Caco-2 (cell line): ENCODE measurements around the gene STARD4. TPM values are rescaled to one million over a fixed set of nuclear protein-coding genes. Genes with fewer than 3 reads are reported as not detected.

ENCODE experiments used
- BruUV-seq: library from RNA; stranded (reverse); fragments of 400-500 nt; replicated peaks from 2 replicates; lab custom pipeline; 2021; lab: Mats Ljungman, UMichigan
- CTCF ChIA-PET: fragments of 300-600 bp; sonication (Branson Sonifier 250); formaldehyde crosslinking; loops from one replicate; lab custom pipeline; 2022; ENCODE audit warnings: antibody characterized with exemption; lab: Charles Lee
- POLR2A ChIA-PET: fragments of 300-600 bp; sonication (Branson Sonifier 250); formaldehyde crosslinking; loops from one replicate; lab custom pipeline; 2022; ENCODE audit warnings: antibody characterized with exemption; lab: Charles Lee
- DNase-seq, 2 experiments: peaks; one replicate each; pipeline versions ENCODE4 v3.0.0 to v3.0.0-alpha.2; 2020 to 2022
- H3K27me3 ChIP-seq: replicated peaks from 2 replicates; pipeline ENCODE4 v1.6.0; 2011; ENCODE audit warnings: low read length; ENCODE audit not compliant: control insufficient read depth, insufficient read depth
- H3K36me3 ChIP-seq: 2 replicates; pipeline ENCODE4 v1.5.1; 2011; ENCODE audit warnings: low read length; ENCODE audit not compliant: control insufficient read depth, insufficient read depth
- H3K4me1 ChIP-seq: fragments of 250-450 bp; sonication (Bioruptor Pico); 2 replicates; pipeline ENCODE4 v1.5.1; 2020; ENCODE audit warnings: mild to moderate bottlenecking
- H3K4me3 ChIP-seq: 2 replicates; pipeline ENCODE4 v1.5.1; 2011; ENCODE audit warnings: low read depth, mild to moderate bottlenecking, control low read depth, low read length
- H3K9me3 ChIP-seq: fragments of 250-450 bp; sonication (Bioruptor Pico); 2 replicates; pipeline ENCODE4 v1.5.1; 2020; ENCODE audit warnings: mild to moderate bottlenecking, moderate library complexity
- H3K27ac Mint-ChIP-seq: one replicate; pipeline ENCODE4 v1.8.0; 2022; ENCODE audit warnings: mixed read lengths; ENCODE audit not compliant: unreplicated experiment
- H3K27me3 Mint-ChIP-seq: one replicate; pipeline ENCODE4 v1.8.0; 2022; ENCODE audit warnings: mixed read lengths; ENCODE audit not compliant: insufficient read depth, unreplicated experiment
- H3K36me3 Mint-ChIP-seq: one replicate; pipeline ENCODE4 v1.8.0; 2022; ENCODE audit warnings: mild to moderate bottlenecking, mixed read lengths; ENCODE audit not compliant: insufficient read depth, unreplicated experiment
- H3K4me1 Mint-ChIP-seq: one replicate; pipeline ENCODE4 v1.8.0; 2022; ENCODE audit warnings: low read depth, mixed read lengths; ENCODE audit not compliant: unreplicated experiment
- H3K4me3 Mint-ChIP-seq: one replicate; pipeline ENCODE4 v1.8.0; 2022; ENCODE audit warnings: mild to moderate bottlenecking, moderate library complexity, mixed read lengths; ENCODE audit not compliant: unreplicated experiment
- H3K9me3 Mint-ChIP-seq: one replicate; pipeline ENCODE4 v1.8.0; 2022; ENCODE audit warnings: mixed read lengths; ENCODE audit not compliant: unreplicated experiment
- intact Hi-C: fragments of 100-400 bp; cut with micrococcal nuclease; formaldehyde crosslinking; loops from one replicate; pipeline ENCODE4 v1.10.0; 2022; ENCODE audit not compliant: unreplicated experiment
- total RNA-seq: library from RNA; stranded (reverse); gene quantifications from 2 replicates; pipeline ENCODE4 v1.2.3, GENCODE V29; 2022
- TF ChIP-seq, protein P1 (sequence below), 2 experiments: fragments of 200-600 bp in 1 of 2; IDR thresholded peaks; 1 replicate in 1 of 2; 2 replicates in 1 of 2; pipeline versions ENCODE4 v1.5.1 to v1.8.0; 2011 to 2022; ENCODE audit warnings: antibody characterized with exemption in 1 of 2, control low read depth in 1 of 2, inconsistent platforms in 1 of 2, low read depth in 1 of 2, low read length in 1 of 2, mild to moderate bottlenecking in 1 of 2, moderate library complexity in 1 of 2; ENCODE audit not compliant: insufficient read depth in 1 of 2, severe bottlenecking in 1 of 2, unreplicated experiment in 1 of 2

Gene STARD4
- total RNA-seq, 1 experiment from 2014 or later: 113 TPM

GRCh38 chr5:111553868-111554267 lies 41.5 kb upstream of the STARD4 start:
- BruUV-seq: no TSS peak
- Histone ChIP-seq H3K27me3 (no peaks in the 10 kb centered on the region), H3K9me3 (no peaks in the 10 kb centered on the region), H3K4me1 (no peaks in the 10 kb centered on the region), H3K36me3 (no peaks in the 10 kb centered on the region), H3K4me3 (no peak overlapping the region)
- H3K27ac Mint-ChIP-seq: no peak overlapping the region
- no peaks in the 10 kb centered on the region for H3K36me3 Mint-ChIP-seq
- TF ChIP-seq, protein P1, sequence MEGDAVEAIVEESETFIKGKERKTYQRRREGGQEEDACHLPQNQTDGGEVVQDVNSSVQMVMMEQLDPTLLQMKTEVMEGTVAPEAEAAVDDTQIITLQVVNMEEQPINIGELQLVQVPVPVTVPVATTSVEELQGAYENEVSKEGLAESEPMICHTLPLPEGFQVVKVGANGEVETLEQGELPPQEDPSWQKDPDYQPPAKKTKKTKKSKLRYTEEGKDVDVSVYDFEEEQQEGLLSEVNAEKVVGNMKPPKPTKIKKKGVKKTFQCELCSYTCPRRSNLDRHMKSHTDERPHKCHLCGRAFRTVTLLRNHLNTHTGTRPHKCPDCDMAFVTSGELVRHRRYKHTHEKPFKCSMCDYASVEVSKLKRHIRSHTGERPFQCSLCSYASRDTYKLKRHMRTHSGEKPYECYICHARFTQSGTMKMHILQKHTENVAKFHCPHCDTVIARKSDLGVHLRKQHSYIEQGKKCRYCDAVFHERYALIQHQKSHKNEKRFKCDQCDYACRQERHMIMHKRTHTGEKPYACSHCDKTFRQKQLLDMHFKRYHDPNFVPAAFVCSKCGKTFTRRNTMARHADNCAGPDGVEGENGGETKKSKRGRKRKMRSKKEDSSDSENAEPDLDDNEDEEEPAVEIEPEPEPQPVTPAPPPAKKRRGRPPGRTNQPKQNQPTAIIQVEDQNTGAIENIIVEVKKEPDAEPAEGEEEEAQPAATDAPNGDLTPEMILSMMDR (IDR thresholded peaks at IDR 0.05; ENCODE audit: insufficient read depth in 1 of 2, low read depth in 1 of 2, low read length in 1 of 2, severe bottlenecking in 1 of 2, unreplicated experiment in 1 of 2): no peak
- ChIA-PET POLR2A (no interaction called here), CTCF (no interaction called here)
- intact Hi-C loops: loop anchor here (5.0 to 10.0 kb wide), 4 partner anchors 103 to 797 kb away; partner anchors contain the start of gene NREP
- DNase-seq: no peak
- H3K4me3 Mint-ChIP-seq: no peak overlapping the region
- H3K27me3 Mint-ChIP-seq: peaks cover 10% of the 10 kb centered on the region
- H3K4me1 Mint-ChIP-seq: no peaks in the 10 kb centered on the region
- no peaks in the 10 kb centered on the region for H3K9me3 Mint-ChIP-seq

- Mint-ChIP-seq H3K27ac (no peak overlapping the region), H3K9me3 (no peaks in the 10 kb centered on the region), H3K36me3 (no peaks in the 10 kb centered on the region), H3K4me1 (no peaks in the 10 kb centered on the region), H3K4me3 (no peak overlapping the region), H3K27me3 (peaks cover 7% of the 10 kb centered on the region)
- Histone ChIP-seq H3K4me3 (no peak overlapping the region), H3K36me3 (no peaks in the 10 kb centered on the region), H3K9me3 (no peaks in the 10 kb centered on the region), H3K27me3 (no peaks in the 10 kb centered on the region), H3K4me1 (no peaks in the 10 kb centered on the region)
- ChIA-PET CTCF (no interaction called here), POLR2A (no interaction called here)
- no TSS peak for BruUV-seq
- no peak for DNase-seq
- intact Hi-C loops: loop anchor here (5.0 to 10.0 kb wide), 4 partner anchors 104 to 796 kb away; partner anchors contain the start of gene NREP
- TF ChIP-seq, protein P1 (IDR thresholded peaks at IDR 0.05; ENCODE audit: insufficient read depth in 1 of 2, low read depth in 1 of 2, low read length in 1 of 2, severe bottlenecking in 1 of 2, unreplicated experiment in 1 of 2): no peak
Observed at GRCh38 chr5:111552896-111553295, 40.6 kb upstream of the STARD4 start.

GRCh38 chr5:111552492-111552891 lies 40.2 kb upstream of the STARD4 start:
- H3K4me3 Mint-ChIP-seq: no peak overlapping the region
- no peaks in the 10 kb centered on the region for H3K4me1 ChIP-seq
- TF ChIP-seq, protein P1 (IDR thresholded peaks at IDR 0.05; ENCODE audit: insufficient read depth in 1 of 2, low read depth in 1 of 2, low read length in 1 of 2, severe bottlenecking in 1 of 2, unreplicated experiment in 1 of 2): no peak
- no peaks in the 10 kb centered on the region for H3K9me3 ChIP-seq
- CTCF ChIA-PET: no interaction called here
- peaks cover 7% of the 10 kb centered on the region for H3K27me3 Mint-ChIP-seq
- POLR2A ChIA-PET: interaction anchor here (0.6 kb wide), 1 partner anchor 18 kb away, joined by 3 read pairs; no protein-coding TSS in a partner anchor
- H3K27ac Mint-ChIP-seq: no peak overlapping the region
- no peaks in the 10 kb centered on the region for H3K36me3 ChIP-seq
- no peaks in the 10 kb centered on the region for H3K36me3 Mint-ChIP-seq
- H3K4me3 ChIP-seq: no peak overlapping the region
- no peak for DNase-seq
- BruUV-seq: no TSS peak
- intact Hi-C loops: loop anchor here (5.0 to 10.0 kb wide), 4 partner anchors 105 to 795 kb away; partner anchors contain the start of gene NREP
- no peaks in the 10 kb centered on the region for H3K9me3 Mint-ChIP-seq
- no peaks in the 10 kb centered on the region for H3K27me3 ChIP-seq
- no peaks in the 10 kb centered on the region for H3K4me1 Mint-ChIP-seq
